K562 (cell line): ENCODE results near the gene IRAK2. TPM values are rescaled to one million over a fixed set of nuclear protein-coding genes. Genes with fewer than 3 reads are reported as not detected.

Experiments
- ATAC-seq: fragments of 200-7000 bp; cut with Tn5 transposase; 3 replicates; pipeline ENCODE4 v1.9.1; 2020; ENCODE audit warnings: moderate library complexity
- BruUV-seq: library from RNA; stranded (reverse); fragments of 400-500 nt; replicated peaks from 2 replicates; lab custom pipeline; 2021; lab: Mats Ljungman, UMichigan
- CTCF ChIA-PET: fragments of 300-600 bp; formaldehyde crosslinking; extraction: SDS; loops from one replicate; lab custom pipeline; 2021; ENCODE audit warnings: low intra/inter-chr PET ratio; lab: Yijun Ruan, JAX
- POLR2A ChIA-PET: fragments of 300-600, 350-650 bp; sonication (Branson Sonifier 250); formaldehyde crosslinking; extraction: SDS; loops from one replicate; lab custom pipeline; 2021; ENCODE audit warnings: antibody characterized with exemption, inconsistent platforms; lab: Yijun Ruan, JAX
- DNase-seq, 4 experiments: peaks; one replicate each; pipeline versions ENCODE4 v3.0.0 to v3.0.0-alpha.2; 2011 to 2018; ENCODE audit warnings: low spot score in 3 of 4, mixed read lengths in 3 of 4; ENCODE audit errors: extremely low read depth in 1 of 4
- FAIRE-seq: peaks from 2 replicates; lab custom pipeline; 2011; peaks lifted over from hg19 to GRCh38; lab: Jason Lieb, UNC
- H2AFZ ChIP-seq: 2 replicates; pipeline ENCODE4 v1.6.0; 2011; ENCODE audit warnings: low read depth, low read length, control low read depth, inconsistent platforms
- H3K27ac ChIP-seq: fragments of 200-600 bp; 3 replicates; pipeline ENCODE4 v1.8.0; 2011; ENCODE audit warnings: low read depth, mild to moderate bottlenecking, control low read depth, inconsistent platforms, low read length, moderate library complexity, mixed read lengths; ENCODE audit errors: extremely low read depth
- H3K27me3 ChIP-seq, 2 experiments: fragments of 300-600 bp in 1 of 2; 2 replicates in 1 of 2; 3 replicates in 1 of 2; pipeline versions ENCODE4 v1.6.0 to v1.8.0; 2011; ENCODE audit warnings: inconsistent platforms in 2 of 2, low read length in 2 of 2, mild to moderate bottlenecking in 1 of 2, mixed read lengths in 1 of 2, moderate library complexity in 1 of 2; ENCODE audit not compliant: control insufficient read depth in 2 of 2, insufficient read depth in 2 of 2
- H3K36me3 ChIP-seq: fragments of 300-600 bp; 3 replicates; pipeline ENCODE4 v1.8.0; 2011; ENCODE audit warnings: mild to moderate bottlenecking, low read length, inconsistent platforms; ENCODE audit not compliant: control insufficient read depth, insufficient read depth
- H3K4me1 ChIP-seq, 2 experiments: fragments of 200-600 bp in 1 of 2; replicated peaks in 1 of 2; 2 replicates in 1 of 2; 3 replicates in 1 of 2; pipeline versions ENCODE4 v1.5.1 to v1.8.0; 2011; ENCODE audit warnings: inconsistent platforms in 2 of 2, low read length in 2 of 2, mild to moderate bottlenecking in 1 of 2, mixed read lengths in 1 of 2, moderate library complexity in 1 of 2; ENCODE audit not compliant: control insufficient read depth in 2 of 2, insufficient read depth in 2 of 2
- H3K4me2 ChIP-seq: 2 replicates; pipeline ENCODE4 v1.6.1; 2011; ENCODE audit warnings: low read length, control low read depth, inconsistent platforms, mixed read lengths; ENCODE audit not compliant: insufficient read depth
- H3K4me3 ChIP-seq: fragments of 200-600 bp; sonication (generic), shearing (Covaris generic); 2 replicates; pipeline ENCODE4 v1.5.1; 2016; ENCODE audit warnings: control low read depth, inconsistent platforms
- H3K79me2 ChIP-seq: fragments of 200-600 bp; 3 replicates; pipeline ENCODE4 v1.8.0; 2011; ENCODE audit warnings: low read length, inconsistent platforms; ENCODE audit not compliant: control insufficient read depth, insufficient read depth
- H3K9ac ChIP-seq, 2 experiments: 2 replicates each; pipeline versions ENCODE4 v1.6.0 to v1.6.1; 2011; ENCODE audit warnings: low read depth in 2 of 2, low read length in 2 of 2, control low read depth in 1 of 2, inconsistent platforms in 1 of 2, mild to moderate bottlenecking in 1 of 2, mixed read lengths in 1 of 2; ENCODE audit not compliant: insufficient read depth in 1 of 2
- H3K9me1 ChIP-seq: one replicate; pipeline ENCODE4 v1.6.0; 2011; ENCODE audit warnings: inconsistent platforms, mild to moderate bottlenecking, low read length, moderate library complexity; ENCODE audit not compliant: control insufficient read depth, insufficient read depth
- H3K9me3 ChIP-seq: replicated peaks from 2 replicates; pipeline ENCODE4 v1.5.1; 2011; ENCODE audit warnings: low read depth, low read length, inconsistent platforms; ENCODE audit not compliant: control insufficient read depth, insufficient read depth
- H4K20me1 ChIP-seq: replicated peaks from 2 replicates; pipeline ENCODE4 v1.6.1; 2011; ENCODE audit warnings: low read length, inconsistent platforms, mixed read lengths; ENCODE audit not compliant: control insufficient read depth, insufficient read depth
- CBX3 ChIP-seq, 2 experiments: IDR thresholded peaks; 1 replicate in 1 of 2; 2 replicates in 1 of 2; pipeline ENCODE4 v1.6.1; 2012; ENCODE audit warnings: inconsistent platforms in 2 of 2, low read length in 2 of 2, borderline replicate concordance in 1 of 2, control low read depth in 1 of 2
- CC2D1A ChIP-seq: fragments of 450-650 bp; IDR thresholded peaks from 2 replicates; pipeline ENCODE4 v1.6.1; 2017; ENCODE audit warnings: mild to moderate bottlenecking
- FIP1L1 ChIP-seq: fragments of 200-400 bp; formaldehyde crosslinking; IDR thresholded peaks from 2 replicates; pipeline ENCODE4 v1.6.1; 2018; ENCODE audit warnings: mild to moderate bottlenecking, low read depth, low read length; ENCODE audit not compliant: poor library complexity, severe bottlenecking
- GABPA ChIP-seq: fragments of 200-800 bp; sonication (Bioruptor generic); conservative IDR thresholded peaks from 2 replicates; pipeline ENCODE4 v1.6.1; 2016; ENCODE audit warnings: low read depth, missing genetic modification characterization, missing compliant biosample characterization
- HDAC1 ChIP-seq, 2 experiments: fragments of 450-650 bp; IDR thresholded peaks; 2 replicates each; pipeline ENCODE4 v1.6.1; 2016 to 2017; ENCODE audit warnings: inconsistent platforms in 1 of 2, mild to moderate bottlenecking in 1 of 2, moderate library complexity in 1 of 2
- HDAC2 ChIP-seq: fragments of 450-650 bp; IDR thresholded peaks from 2 replicates; pipeline ENCODE4 v1.6.1; 2016; ENCODE audit warnings: mild to moderate bottlenecking
- L3MBTL2 ChIP-seq: fragments of 450-650 bp; IDR thresholded peaks from 2 replicates; pipeline ENCODE4 v1.6.1; 2016; ENCODE audit warnings: mild to moderate bottlenecking, moderate library complexity
- MCM2 ChIP-seq: fragments of 450-650 bp; IDR thresholded peaks from 2 replicates; pipeline ENCODE4 v1.6.1; 2017; ENCODE audit warnings: low read depth, mild to moderate bottlenecking
- RBM25 ChIP-seq: fragments of 200-400 bp; formaldehyde crosslinking; IDR thresholded peaks from 2 replicates; pipeline ENCODE4 v1.6.1; 2018; ENCODE audit warnings: low read length, low read depth, moderate library complexity; ENCODE audit not compliant: severe bottlenecking
- TAF15 ChIP-seq: fragments of 200-400 bp; formaldehyde crosslinking; IDR thresholded peaks from 2 replicates; pipeline ENCODE4 v1.6.1; 2017; ENCODE audit warnings: mild to moderate bottlenecking, low read depth, low read length, moderate library complexity
- TEAD2 ChIP-seq: fragments of 450-650 bp; IDR thresholded peaks from 2 replicates; pipeline ENCODE4 v1.6.1; 2016; ENCODE audit warnings: missing genetic modification characterization, control low read depth, missing compliant biosample characterization
- ZNF239 ChIP-seq: fragments of 250-450 bp; sonication (Bioruptor Pico); IDR thresholded peaks from 2 replicates; pipeline ENCODE4 v1.4.0; 2020; ENCODE audit warnings: mild to moderate bottlenecking
- ZNF3 ChIP-seq: fragments of 250-450 bp; sonication (Bioruptor Pico); IDR thresholded peaks from 2 replicates; pipeline ENCODE4 v1.5.0; 2021; ENCODE audit warnings: mild to moderate bottlenecking, moderate library complexity
- ZNF764 ChIP-seq: fragments of 250-450 bp; sonication (Bioruptor Pico); IDR thresholded peaks from 2 replicates; pipeline ENCODE4 v1.4.0; 2020; ENCODE audit warnings: low read depth, mild to moderate bottlenecking, moderate library complexity
- WGBS: fragments of 100-300 bp; shearing (Covaris generic); methylation state at CpG from one replicate; pipeline ENCODE4 v1.1.6; 2016; ENCODE audit warnings: low coverage, mixed read lengths; ENCODE audit not compliant: insufficient coverage; ENCODE audit errors: missing lambda C conversion rate; 5-methylcytosine and 5-hydroxymethylcytosine counted together
- in situ Hi-C: fragments of 300-500 bp; cut with MboI; formaldehyde crosslinking; loops from 4 replicates; pipeline ENCODE4 v1.15.0; 2018; ENCODE audit warnings: inconsistent platforms, mixed read lengths
- intact Hi-C: fragments of 100-400 bp; cut with micrococcal nuclease; formaldehyde crosslinking; loops from 2 replicates; pipeline ENCODE4 v1.14.2; 2022
- polyA plus RNA-seq, 8 experiments: library from polyadenylated mRNA; depleted of rRNA in 4 of 8; stranded (reverse) in 5 of 8; unstranded in 3 of 8; fragments of >200 nt; fragmentation: Nextera tagmentation in 2 of 8; fragmentation: Illumina TruSeq in 1 of 8; extraction: Ambion mirVana in 2 of 8; extraction: Trizol in 1 of 8; gene quantifications; 2 replicates each; pipeline versions ENCODE4 v1.2.1 to v1.2.3, GENCODE V29; 2011 to 2014; ENCODE audit warnings: inconsistent platforms in 1 of 8, missing spikeins in 1 of 8
- total RNA-seq, 7 experiments: library from RNA; depleted of rRNA in 6 of 7; stranded (reverse); fragments of >200 nt in 6 of 7; fragmentation: Illumina TruSeq in 2 of 7; extraction: Trizol in 2 of 7; gene quantifications; 2 replicates each; pipeline versions ENCODE4 v1.2.1 to v1.2.3, GENCODE V29; 2011 to 2021; ENCODE audit warnings: low replicate concordance in 1 of 7
- TF ChIP-seq, protein P1 (sequence below): fragments of 250-450 bp; sonication (Bioruptor Pico); IDR thresholded peaks from 2 replicates; pipeline ENCODE4 v1.8.0; 2022; ENCODE audit warnings: moderate library complexity, mild to moderate bottlenecking, inconsistent platforms

IRAK2 gene
- total and polyA plus RNA-seq, 9 of the 15 experiments (the other 6 are each of a cell fraction or from before 2014, with no cell fraction given), result 0.42 to 4.4 (median 2.7) TPM

DNA sequence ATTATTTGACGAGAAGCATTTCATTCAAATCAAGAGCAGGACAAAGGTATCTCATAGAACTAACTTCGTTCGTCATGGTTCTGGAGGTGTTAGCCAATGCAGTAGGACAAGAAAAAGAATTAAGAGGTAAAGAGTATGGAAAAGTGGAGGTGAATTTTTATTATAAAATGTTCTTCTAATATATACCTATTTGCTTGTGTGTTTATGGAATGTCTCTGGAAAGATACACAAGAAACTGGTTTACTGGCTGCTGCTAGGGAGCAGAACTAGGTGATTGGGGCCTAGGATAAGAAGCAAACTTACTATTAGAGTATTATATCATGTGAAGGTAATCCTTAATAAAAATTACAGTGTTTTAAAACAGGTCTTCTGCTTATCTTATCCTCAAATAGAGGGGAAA is 52.6 kb downstream of the IRAK2 start:
- 62% methylated on average over 3 of the region's 3 CpGs for whole genome bisulfite sequencing
- TF ChIP-seq CBX3 (IDR thresholded peaks at IDR 0.05; ENCODE audit: borderline replicate concordance in 1 of 2, low read length in 2 of 2), result peak in 1 of 2 experiments; percentile 42; a peak in 1 of 3 replicates
- TF ChIP-seq TAF15, result no peak
- TF ChIP-seq MCM2, result no peak
- no peak for TF ChIP-seq ZNF239 (CRISPR knock-in tag)
- TF ChIP-seq HDAC2, result no peak
- no peak for TF ChIP-seq ZNF764 (CRISPR knock-in tag)
- TF ChIP-seq L3MBTL2, result no peak
- TF ChIP-seq HDAC1 (IDR thresholded peaks at IDR 0.05), result no peak
- TF ChIP-seq, protein P1, sequence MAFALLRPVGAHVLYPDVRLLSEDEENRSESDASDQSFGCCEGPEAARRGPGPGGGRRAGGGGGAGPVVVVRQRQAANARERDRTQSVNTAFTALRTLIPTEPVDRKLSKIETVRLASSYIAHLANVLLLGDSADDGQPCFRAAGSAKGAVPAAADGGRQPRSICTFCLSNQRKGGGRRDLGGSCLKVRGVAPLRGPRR (CRISPR knock-in tag), result no peak
- TF ChIP-seq ZNF3 (CRISPR knock-in tag), result no peak
- no peak for TF ChIP-seq TEAD2 (tag)
- TF ChIP-seq CC2D1A, result no peak
- TF ChIP-seq RBM25, result peak; percentile 64
- TF ChIP-seq GABPA, result no peak
- no peak for TF ChIP-seq FIP1L1
- no peak for FAIRE-seq

More for the DNA sequence above, 52.6 kb downstream of the IRAK2 start:
- DNase-seq (no peak), ATAC-seq (no peak)
- H3K4me3 ChIP-seq, result no peak overlapping the region
- POLR2A ChIA-PET, result interaction anchor here (1.4 kb wide), 1 partner anchor 13 kb away, joined by 5 read pairs; no protein-coding TSS in a partner anchor
- H3K9me1 ChIP-seq, result no peaks in the 10 kb centered on the region
- no peaks in the 10 kb centered on the region; the same call in 2 of the 3 replicates for H3K36me3 ChIP-seq
- no peak overlapping the region for H3K27ac ChIP-seq
- no peak overlapping the region for H3K9ac ChIP-seq
- H2AFZ ChIP-seq, result no peak overlapping the region
- no peaks in the 10 kb centered on the region for H3K27me3 ChIP-seq
- no peaks in the 10 kb centered on the region for H4K20me1 ChIP-seq
- H3K4me2 ChIP-seq, result no peak overlapping the region
- peaks cover 0 to 7% of the 10 kb centered on the region in 2 experiments; a peak in 3 of 5 replicates for H3K4me1 ChIP-seq
- intact Hi-C loops, result no loop called here
- in situ Hi-C loops, result no loop called here
- CTCF ChIA-PET, result no interaction called here
- peaks cover 5% of the 10 kb centered on the region; the same call in 1 of the 2 replicates for H3K9me3 ChIP-seq
- no peaks in the 10 kb centered on the region for H3K79me2 ChIP-seq
- BruUV-seq, result no TSS peak
